ENCODE data around the gene PRKAG2.
"Not testable (repeated sequence)": the region's sequence is repeated elsewhere in the genome, so short reads cannot be mapped to it uniquely, and the experiment has no call there.

The PRKAG2 gene

DNA sequence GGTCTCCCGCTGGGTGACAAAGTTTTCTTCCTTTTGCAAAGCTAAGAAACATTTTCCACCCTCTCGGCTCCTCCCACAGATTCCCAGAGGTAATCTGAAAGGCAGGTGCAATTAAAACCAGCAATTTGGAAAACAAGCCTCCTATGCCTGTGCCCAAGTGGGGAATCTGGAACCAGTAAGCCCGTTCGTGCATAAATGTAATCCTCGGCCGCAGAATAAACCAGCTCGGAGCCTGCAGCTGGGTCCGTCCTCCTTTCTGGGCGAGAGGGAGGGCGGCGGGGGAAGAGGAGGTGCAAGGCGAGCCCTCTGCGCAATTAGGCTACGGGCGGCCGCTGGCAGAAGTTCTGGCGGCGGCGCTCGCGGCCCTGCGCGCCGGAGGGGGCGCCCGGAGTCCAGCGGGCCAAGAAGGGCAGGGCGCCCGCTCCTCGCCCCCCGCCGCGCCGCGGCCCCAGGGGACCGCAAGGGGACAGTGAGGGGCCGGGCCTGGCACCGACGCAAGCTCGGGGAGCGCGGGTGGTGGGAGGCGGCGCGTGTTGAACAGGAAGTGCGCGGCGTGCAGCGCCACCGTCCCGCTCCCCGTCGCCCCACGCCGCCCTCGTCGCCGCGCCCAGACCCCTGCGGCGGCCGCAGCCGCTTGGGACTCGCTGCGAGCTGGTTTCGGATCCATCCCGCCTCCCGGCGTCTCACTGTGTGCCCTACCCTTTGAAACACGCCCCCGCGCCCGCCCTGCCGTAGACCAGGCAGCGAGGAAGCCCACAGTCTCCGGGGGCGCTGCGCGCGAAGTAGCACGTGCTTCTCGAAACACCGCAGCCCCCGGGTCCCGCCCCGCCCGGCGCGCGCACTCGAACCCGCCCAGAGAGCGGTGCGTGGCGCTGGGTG lies at the start of gene PRKAG2:
Gene PRKAG2 (minus strand): TSS at position 217 of the 879 bp plus-strand sequence. CDS start 495 bp downstream, outside the sequence.
- peak; percentile 64 for DNase-seq

DNA sequence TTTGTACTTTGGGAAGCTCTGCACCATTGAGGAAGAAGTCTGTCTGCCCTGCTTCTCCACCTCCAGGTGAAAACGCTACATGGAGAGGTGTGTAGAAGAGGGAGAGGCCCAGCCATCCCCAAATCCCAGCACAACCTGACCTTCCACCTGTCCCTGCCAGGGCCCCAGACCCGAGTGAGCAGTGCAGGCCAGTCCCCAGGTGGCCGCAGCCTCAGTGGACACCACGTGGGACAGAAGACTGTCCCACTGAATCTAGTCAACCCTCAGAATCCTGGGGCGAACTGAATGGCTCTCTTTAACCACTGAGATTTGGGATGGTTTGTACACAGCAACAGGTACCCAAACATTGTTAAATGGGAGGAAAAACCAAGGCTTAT lies 49.4 kb upstream of the PRKAG2 start:
- DNase-seq = no peak

DNA sequence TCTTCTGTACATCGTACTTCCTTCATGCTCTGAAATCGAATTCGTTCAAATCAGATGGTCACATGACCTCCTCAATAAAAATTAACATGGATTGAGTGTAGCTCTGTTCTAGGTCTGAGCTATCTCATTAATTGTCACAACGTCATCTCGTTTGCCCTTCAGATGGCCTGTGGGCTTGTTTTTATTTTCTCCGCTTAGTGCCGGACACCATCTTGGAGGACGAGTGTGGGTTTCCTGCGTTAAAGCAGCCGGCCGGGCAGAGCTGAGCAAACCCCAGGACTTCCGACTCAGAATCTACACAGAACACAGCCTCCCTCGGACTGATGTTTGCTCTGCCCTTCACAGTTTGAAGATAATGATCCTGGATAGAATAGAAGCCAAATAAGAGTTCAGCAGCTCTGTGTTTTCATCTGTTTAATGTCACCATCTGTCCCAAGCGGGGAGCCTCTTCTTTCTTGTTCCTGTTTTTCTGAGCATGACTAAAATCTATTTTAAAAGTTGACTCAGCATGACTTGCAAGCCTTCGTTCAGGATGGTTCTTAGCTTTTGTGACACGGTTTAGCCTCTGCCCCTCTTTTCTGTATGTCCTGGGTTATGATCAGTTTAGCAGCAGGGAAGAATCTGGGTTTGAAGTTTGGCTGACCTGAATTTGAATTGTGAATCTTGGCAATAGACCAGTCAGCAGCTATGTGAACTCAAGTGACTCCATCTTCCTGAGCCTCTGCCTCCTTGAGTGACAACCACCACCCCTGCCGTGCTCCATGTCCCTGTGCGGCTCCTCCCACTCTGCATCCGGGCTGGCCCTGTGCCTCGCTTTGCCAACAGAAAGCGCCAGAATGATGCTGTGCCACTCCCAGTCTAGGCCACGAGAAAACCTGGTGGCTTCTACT lies 48.8 kb upstream of the PRKAG2 start:
- DNase-seq = peak; percentile 32

DNA sequence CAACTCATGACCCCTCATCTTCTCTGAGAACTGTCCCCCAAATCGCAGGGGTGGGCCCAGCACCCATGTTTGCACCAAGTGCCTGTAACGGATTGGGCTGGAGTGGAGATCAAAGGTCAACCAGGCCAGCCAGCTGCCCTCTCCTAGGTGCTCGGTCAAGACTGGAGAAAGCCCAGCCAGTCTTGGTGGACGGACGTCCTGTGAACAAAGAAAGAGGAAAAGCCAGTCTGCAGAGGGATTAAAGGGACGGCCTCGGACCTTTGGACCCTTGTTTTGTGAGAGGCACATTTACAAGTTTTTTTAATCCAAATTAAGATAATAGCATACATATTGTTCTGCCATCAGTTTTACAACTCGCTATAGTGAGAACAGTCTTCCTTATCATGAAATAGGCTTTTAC lies 47.6 kb upstream of the PRKAG2 start:
- DNase-seq = no peak

DNA sequence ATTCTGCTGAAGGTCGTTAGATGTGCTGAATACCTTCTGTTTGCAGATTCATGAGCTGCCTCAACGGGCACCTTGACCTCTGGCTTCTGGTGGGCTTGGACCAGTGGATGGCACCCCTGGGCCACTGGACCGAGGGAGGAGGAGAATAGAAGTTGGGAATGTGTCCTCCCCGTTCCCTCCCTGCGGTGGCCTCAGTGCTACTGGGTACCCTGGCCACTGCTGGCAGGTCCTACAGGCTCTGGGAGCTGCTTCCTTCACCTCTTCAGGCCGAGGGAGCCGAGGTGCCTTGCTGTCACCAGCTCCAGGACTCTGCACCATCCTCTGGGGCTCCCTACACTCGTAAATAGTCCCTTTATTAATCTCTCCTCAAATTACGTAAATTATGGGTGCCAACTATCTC lies 47.1 kb upstream of the PRKAG2 start:
- no peak for DNase-seq

DNA sequence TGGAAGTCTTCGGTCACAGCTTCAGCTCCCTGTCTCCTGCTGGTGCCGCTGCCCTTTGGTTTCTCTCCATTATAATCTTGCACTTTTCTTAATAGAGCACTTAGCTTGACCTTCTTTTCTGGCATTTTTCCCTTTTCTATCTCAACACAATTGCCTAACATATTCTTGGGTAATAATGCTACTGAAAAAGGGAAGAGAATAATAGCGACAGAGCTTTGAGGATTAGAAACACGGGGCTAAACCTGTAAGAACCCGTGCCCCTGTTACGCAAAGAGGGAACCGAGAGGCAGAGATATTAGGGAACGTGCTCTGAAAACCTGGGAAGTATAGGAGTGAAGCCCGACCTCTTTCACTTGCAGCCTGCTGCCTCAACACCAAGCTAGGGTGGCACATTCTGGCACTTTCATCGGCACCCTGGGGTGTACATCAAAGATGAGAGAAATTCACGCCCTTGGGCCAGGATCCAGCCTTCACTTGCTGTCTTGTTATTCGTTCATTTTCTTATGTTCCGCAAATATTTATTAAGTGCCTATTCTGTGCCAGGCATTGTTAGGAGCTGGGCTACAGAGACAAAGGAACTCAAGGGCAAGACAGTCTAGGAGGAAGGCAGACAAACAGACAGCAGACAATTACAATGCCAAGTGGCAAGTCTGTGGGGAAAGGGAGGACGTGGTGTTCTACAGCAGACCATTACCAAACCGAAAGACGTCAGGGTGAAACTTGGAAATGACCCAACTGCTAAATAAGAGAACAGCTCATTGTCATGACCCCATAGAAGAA lies 46.4 kb upstream of the PRKAG2 start:
- no peak for DNase-seq

DNA sequence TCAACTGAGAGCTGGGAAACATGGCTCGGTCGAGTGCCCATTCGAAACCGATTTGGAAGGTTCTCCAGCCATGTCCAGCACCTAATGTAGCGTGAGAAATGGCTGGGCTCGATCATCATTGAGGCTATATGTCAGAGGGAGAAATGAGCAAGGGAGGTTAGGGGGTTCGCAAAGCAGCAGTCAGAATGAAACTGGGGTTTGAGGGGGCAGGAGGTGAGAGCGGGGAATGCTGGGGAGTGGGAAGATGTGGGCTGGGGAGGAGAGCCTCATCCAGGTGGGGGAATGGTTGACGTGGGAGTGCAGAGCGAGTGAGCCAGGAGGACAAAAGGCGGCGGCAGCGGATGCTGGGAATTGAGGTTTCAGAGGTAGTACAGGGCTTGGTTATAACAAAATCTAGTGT lies 44.5 kb upstream of the PRKAG2 start:
- no peak for DNase-seq

DNA sequence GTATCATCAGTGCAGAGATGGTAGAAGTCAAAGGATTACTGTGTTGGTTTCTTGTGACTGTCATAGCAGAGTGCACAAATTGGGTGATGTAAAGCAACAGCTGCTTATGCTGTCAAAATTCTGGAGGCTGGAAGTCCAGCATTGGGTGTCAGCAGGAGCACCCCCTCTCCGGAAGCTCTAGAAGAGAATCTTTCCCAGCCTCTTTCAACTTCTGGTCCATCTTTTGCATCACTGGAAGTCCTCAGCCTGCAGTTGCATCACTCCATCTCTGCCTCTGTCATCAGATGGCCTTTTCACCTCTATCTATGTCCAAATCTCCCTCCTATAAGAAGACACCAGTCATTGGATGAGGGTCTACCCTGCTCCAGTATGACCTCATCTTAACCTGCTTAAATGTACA lies 43.6 kb upstream of the PRKAG2 start:
- no peak for DNase-seq

DNA sequence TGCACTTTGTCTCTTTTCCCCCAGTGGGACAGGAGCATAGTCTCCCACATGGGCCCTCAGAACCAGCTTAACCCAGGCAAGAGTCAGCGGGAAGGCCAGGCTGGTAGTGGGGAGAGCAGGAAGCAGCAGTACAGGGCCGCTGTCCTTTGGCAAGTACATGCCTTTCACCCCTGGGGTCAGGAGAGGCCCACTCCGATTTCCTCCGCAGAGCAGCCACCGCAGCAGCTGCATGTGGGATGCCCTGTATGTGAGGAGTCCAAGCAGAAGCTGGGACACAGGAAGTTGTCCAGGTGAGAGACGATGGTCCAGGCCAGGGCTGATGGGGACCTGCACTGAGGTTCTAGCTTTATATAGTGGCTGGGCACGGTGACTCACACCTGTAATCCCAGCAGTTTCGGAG lies 42.7 kb upstream of the PRKAG2 start:
- no peak for DNase-seq

DNA sequence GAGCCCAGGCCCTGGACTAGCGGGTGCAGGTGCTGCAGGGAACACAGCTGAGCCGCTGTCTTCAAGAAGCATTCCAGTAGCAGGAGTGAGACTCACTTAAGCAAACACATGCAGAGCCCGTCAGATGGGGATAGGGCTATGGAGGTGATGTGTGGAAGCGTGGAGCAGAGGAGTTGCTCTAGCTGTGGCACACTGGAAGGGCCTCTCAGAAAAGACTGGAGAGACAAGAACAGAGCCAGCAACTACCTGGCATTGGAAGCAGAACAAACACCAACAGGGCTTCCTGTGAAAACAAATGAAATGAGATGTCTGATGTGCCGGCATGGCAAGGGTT lies 41.6 kb upstream of the PRKAG2 start:
- no peak for DNase-seq

DNA sequence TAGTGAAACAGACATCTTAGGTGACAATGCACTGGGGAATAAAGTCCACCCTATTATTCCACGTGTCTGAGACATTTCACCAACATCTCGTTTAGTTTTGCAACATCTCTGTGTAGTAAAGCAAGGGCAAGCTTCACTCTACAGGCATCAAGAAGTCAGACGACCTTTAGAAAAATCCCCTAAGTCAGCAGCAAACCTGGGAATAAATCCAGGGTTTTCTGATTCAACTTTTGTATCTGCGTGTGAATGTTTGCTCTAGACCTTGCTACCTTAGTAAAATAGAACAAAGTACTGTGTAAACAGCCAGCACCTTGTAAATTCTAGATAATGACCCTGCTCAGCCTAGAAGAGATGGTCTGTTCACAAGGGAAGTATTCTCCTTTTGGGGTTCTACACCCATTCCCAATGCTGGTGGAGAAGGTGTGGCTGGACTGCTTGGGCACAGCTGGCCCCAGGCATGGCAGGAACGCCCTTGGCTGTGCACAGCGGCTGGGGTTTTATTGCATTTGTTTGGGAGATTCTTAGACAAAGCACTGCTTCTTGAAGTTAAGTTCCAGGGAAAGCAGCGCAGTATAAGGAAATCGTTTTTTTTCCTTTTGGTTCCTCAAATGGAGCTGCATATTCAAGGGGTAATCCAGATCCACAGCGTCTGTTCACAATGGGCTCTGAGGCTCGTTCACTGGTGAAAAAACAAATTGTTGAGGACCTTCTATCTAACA lies 41.0 kb upstream of the PRKAG2 start:
- no peak for DNase-seq

DNA sequence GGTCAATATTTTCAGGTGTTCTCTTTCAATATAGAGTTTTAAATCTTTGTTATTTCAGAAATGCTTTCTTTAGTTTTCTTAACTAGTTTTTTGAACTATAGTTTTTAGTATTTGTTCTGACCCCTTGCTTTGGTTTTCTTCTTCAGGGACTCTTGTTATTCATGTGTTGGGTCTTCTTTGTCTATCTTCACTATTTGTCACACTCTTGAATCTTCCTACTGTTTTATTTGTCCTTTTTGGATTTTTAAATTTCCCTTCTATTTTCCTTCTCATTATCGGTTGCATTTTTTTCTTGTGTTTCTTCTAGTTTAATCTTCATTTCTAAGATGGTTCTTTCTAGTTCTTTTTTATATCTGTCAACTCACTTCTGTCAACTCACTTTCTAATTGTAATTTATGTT lies 37.1 kb upstream of the PRKAG2 start:
- DNase-seq = no peak

DNA sequence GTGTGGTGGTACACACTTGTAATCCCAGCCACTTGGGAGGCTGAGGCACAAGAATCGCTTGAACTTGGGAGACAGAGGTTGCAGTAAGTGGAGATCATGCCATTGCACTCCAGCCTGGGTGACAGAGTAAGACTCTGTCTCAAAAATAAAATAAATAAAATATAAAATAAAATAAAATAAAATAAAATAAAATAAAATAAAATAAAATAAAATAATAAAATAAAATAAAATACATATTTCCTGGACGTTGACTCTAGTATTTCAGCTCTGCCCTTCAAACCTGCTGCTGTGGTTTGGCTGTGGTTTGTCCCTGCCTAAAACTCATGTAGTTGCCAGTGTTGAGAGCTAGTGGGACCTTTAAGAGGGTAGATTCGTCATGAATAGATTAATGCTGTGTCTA lies 33.7 kb upstream of the PRKAG2 start:
- not testable (repeated sequence) for DNase-seq

DNA sequence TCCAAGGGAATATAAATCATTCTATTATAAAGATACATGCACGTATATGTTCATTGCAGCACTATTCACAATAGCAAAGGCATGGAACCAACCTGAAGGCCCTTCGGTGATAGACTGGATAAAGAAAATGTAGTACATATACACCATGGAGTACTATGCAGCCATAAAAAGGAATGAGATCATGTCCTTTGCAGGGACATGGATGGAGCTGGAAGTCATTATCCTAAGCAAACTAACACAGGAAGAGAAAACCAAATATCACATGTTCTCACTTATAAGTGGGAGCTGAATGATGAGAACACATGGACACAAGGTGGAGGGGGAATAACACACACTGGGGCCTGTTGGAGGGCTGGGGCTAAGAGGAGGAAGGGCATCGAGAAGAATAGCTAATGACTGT lies 30.2 kb upstream of the PRKAG2 start:
- DNase-seq = not testable (repeated sequence)

DNA sequence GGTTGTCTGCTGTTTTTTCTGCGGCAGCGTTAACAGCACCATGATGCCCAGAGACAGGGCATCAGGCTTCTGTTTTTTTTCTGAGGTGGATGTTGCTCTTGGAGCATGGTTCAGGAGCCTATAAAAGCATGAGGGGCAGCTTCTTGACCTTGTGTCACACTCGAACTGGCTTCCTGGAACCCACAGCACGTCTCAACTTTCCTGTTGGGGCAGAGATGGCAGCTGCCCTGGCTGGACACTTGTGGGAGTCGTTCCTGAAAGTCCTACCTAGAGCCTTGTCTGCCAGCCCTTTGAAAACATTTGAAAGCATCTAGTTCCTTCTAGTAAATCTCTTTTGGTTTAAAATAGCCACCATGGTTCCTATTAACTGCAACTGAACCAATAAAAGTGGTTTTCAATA lies 28.9 kb upstream of the PRKAG2 start:
- DNase-seq = no peak

DNA sequence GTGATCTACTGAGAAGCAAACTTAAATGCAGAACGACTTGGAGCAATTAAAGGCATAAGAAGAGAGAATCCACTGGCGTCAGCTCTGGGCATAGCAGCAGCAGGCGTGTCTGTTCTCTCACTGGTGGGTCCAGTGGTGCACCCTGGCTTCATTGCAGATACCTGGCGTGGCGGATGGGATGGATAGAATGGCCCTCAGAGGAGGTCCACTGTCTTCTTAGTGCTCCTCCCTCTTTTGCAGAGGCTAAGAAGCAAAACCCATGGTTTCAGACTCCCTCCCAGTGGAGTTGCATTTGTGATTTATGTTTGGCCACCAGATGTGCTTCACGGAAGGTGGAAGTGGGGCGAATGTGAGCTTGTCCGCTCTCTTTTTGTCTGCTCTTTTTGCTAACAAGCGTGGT lies 28.4 kb upstream of the PRKAG2 start:
- DNase-seq = no peak

DNA sequence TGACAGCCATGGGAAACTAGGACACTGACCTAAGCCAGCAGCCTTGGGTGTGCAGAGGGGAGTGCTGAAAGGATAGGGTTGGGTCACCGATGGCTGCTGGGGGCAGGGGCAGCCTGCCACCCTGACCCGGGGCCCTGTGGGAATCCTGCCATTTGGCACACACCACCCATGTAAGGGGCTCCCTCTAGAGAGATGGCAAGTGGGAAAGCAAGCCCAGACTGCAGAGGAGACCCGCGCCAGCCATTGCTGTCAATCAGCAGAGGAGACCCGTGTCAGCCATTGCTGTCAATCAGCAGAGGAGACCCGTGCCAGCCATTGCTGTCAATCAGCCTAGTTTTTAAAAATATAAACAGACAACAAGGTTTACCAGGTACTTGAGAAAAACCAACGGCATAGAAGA lies 27.4 kb upstream of the PRKAG2 start:
- no peak for DNase-seq

DNA sequence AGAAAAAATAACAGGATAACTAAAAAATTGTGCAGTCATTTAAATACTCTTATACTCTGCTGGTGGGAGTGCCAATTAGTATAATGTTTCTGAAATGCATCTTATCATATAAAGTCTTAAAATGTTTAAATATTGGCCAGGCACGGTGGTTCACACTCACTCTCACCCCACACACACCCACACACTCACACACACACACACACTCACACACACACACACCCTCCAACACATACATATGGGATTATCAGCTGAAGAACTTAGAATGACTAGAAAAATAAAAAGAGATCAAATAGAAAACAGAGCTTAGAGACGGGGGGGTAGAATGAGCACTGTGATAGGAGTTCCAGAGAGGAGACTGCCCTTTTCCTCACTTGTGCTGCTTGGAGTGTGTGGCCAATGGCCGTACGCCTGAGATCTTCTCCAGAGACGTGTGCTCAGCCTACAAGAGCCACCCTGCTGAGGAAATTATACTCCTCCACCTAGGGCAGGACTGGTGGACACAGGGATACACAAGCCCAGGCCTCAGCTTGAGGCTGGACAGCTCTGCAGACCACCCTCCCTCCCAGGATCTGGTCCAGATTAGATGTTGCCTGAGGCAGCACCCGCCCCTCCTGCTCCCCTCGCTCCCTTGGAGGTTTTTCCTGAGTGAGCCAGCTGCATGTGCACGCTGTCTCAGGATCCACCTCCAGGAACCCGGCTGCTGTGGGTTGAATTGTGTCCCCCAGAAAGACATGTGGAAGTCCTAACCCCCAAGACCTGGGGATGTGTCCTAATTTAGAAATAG lies 26.5 kb upstream of the PRKAG2 start:
- DNase-seq = no peak

DNA sequence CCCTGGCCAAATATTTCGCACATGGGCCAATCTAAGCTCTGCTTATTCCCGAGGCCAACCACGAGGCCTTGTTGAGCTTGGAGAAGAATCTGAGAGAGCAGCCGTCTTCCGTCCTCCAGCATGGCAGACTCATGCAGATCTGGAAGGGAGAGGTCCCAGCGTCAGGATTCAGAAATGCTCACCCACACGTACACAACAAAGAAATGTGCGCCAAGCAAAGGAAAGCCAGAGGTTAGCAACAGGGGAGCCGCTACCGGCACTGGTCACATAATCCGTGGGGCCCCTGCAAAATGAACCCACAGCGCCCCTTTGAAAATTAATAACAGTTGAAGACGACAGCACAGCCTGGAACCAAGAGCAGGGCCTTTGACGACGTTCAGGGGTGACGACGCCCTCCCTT lies 25.4 kb upstream of the PRKAG2 start:
- no peak for DNase-seq

DNA sequence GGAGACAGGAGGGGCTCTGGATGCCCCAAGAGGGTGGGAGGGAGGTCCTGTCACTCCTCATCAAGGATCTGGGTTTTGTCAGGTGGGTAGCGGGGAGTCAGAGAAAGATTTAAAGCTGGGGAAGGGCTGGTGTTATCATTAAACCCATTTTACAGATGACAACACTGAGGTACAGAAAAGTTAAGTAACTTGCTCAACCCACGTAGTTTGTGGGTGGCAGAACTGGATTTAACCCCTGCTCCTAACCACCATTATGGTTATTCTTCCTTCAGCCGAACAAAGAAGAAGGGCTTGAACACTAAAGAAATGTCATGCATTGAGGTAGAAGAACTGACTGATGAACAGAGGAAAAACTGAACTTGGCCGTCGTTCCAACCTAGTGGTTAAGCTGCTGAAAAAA lies 24.9 kb upstream of the PRKAG2 start:
- DNase-seq = no peak

DNA sequence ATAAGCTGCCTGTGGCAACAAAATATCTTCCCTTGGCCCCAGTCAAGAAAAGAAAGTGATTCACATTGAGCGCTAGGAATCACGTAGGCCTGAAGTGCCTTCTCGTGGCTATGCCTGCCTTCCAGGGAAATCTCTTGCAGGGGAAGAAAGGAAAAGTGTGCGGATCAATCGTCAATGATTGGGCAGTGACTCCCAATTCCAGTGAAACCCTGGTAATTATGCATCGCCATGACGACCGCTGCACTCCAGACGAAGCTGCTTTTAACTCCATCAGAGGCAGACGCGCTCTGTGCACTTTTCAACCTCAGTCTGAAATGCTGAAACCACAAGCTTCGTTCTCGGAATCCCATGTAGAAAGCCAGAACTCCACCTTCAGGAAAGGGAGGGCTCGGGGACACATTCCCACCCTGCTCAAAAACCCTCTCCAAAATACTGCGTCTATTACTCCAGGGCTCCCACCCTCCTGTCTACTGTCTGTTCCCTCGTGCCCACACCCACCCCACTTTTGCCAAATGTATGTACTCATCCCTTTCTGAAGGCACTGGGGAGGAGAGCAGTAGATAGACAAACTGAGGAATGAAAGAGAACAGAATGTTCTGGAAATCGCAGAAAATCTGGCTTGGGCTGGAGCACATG lies 24.2 kb upstream of the PRKAG2 start:
- DNase-seq = no peak

Data from stimulated activated CD4-positive, alpha-beta T cell treated with anti-CD3 and anti-CD28 coated beads, Interleukin-1b, Interleukin-23, amount 100 ng/mL, for 48 hours (primary cell).